Spleen (tissue), 7 donors: Measurements from ENCODE around the gene PCSK6.
A peak's percentile ranks its signal among the peaks of the same experiment; 100 is the strongest.

Experiments used
- POLR2A ChIP-seq, 3 donors: fragments of 450-650 bp; IDR thresholded peaks; one replicate each; pipeline ENCODE4 v1.5.1; 2017; ENCODE audit warnings: antibody characterized with exemption in 3 of 3, mild to moderate bottlenecking in 1 of 3
- POLR2AphosphoS5 ChIP-seq, 3 donors: sonication (generic); formaldehyde crosslinking; IDR thresholded peaks; one replicate each; pipeline ENCODE4 v1.5.1; 2017; ENCODE audit warnings: antibody characterized with exemption in 3 of 3
- TF ChIP-seq, protein P1 (sequence below), 11 experiments: fragments of 200-600 bp in 7 of 11; fragments of 450-650 bp in 4 of 11; sonication (generic) in 4 of 11; IDR thresholded peaks in 8 of 11; conservative IDR thresholded peaks in 3 of 11; 1 replicate in 7 of 11; 2 replicates in 4 of 11; pipeline versions ENCODE4 v1.4.0 to v1.8.0; 2016 to 2021; ENCODE audit warnings: antibody characterized with exemption in 11 of 11, inconsistent platforms in 4 of 11, mild to moderate bottlenecking in 1 of 11
- donor health status: DM: no; HTN: no; CAD: no; lungs with moderate emphysema.
- donor health status: DM: no; HTN: no; CAD: no.
- donor health status: DM: no; HTN: no; CAD: no.

GRCh38 chr15:101323793-101324523, 165.5 kb downstream of the PCSK6 start:
- TF ChIP-seq POLR2AphosphoS5 (IDR thresholded peaks at IDR 0.05) (peak in 1 of 3 donors; percentile 8), POLR2A (IDR thresholded peaks at IDR 0.05) (no peak)
- TF ChIP-seq, protein P1, sequence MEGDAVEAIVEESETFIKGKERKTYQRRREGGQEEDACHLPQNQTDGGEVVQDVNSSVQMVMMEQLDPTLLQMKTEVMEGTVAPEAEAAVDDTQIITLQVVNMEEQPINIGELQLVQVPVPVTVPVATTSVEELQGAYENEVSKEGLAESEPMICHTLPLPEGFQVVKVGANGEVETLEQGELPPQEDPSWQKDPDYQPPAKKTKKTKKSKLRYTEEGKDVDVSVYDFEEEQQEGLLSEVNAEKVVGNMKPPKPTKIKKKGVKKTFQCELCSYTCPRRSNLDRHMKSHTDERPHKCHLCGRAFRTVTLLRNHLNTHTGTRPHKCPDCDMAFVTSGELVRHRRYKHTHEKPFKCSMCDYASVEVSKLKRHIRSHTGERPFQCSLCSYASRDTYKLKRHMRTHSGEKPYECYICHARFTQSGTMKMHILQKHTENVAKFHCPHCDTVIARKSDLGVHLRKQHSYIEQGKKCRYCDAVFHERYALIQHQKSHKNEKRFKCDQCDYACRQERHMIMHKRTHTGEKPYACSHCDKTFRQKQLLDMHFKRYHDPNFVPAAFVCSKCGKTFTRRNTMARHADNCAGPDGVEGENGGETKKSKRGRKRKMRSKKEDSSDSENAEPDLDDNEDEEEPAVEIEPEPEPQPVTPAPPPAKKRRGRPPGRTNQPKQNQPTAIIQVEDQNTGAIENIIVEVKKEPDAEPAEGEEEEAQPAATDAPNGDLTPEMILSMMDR (IDR thresholded peaks at IDR 0.05 in 8 of 11, conservative IDR thresholded peaks at IDR 0.05 in 3 of 11) = no peak
